ENCODE measurements around the gene TLX1.

TLX1 gene

GRCh38 chr10:101130984-101131961 lies at the start of gene TLX1:
TLX1 (plus strand) TSS chr10:101131300; CDS start chr10:101131542, 242 bp downstream.
- DNase-seq (ENCODE audit: low spot score) (no peak), FAIRE-seq (no peak)

DNA sequence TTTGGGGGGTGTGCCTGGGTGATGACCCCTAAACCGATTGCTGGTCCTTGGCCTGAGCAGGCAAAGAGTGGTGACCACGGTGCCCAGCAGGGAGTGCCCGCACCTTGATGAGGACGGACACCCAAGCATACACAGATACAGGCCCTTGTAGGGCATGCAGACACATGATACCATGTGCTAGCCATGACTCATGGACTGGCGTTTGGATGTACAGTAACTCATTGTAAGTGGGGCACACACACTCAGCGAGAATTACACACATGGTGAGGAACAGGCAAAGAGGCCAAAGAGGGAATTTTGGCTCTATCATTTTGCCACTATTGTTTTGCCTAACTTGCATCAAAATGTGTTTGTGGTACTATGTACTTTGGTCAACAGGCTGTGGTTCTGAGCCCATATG lies 45.3 kb upstream of the TLX1 start:
- no peak for FAIRE-seq
- DNase-seq (ENCODE audit: low spot score), result no peak

GRCh38 chr10:101087376-101087775 lies 43.7 kb upstream of the TLX1 start:
- FAIRE-seq, result no peak

DNA sequence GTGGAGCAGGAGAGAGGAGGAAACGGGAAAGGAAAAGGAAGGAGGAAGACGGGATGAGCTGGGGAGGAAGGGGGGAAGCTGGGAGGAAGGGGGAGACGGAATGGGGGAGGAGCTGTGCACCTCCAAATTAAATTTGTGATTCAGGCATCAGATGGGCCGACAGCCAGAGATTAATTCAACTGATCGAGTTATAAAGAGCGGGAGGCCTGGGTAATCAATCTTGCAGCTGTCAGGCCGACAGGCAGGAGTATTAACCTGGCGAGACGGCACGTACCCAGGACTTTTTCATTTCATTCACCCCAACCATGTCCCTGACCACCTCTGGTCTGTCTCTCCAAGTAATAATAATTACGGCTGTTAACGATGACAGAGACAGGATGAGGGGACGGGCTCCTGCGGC lies 43.1 kb upstream of the TLX1 start:
- no peak for FAIRE-seq
- no peak for DNase-seq (ENCODE audit: low spot score)

More at GRCh38 chr10:101087376-101087775, 43.7 kb upstream of the TLX1 start:
- no peak for DNase-seq (ENCODE audit: low spot score)

GRCh38 chr10:101089520-101090299 lies 41.4 kb upstream of the TLX1 start:
- DNase-seq (ENCODE audit: low spot score) (no peak), FAIRE-seq (no peak)

DNA sequence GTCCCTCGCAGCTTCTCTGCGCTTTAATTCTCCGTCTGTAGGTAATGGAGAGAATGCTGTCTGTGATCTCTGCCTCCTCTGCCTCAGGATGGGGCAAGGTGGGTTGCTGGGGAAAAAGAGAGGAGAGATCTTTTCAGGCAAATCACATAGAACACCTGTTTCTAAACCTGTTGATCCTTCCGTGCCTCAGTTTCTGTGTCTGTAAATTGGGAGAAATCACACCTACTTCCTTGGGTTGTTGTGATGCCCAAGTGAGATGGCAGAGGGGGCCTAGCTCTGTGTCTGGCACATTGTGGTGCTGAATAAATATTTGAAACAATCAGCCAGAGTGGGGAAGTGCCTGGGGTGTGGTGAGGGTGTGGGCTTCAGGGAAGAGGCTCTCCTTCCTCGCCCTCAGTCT lies 40.5 kb upstream of the TLX1 start:
- DNase-seq (ENCODE audit: low spot score) (no peak), FAIRE-seq (no peak)

DNA sequence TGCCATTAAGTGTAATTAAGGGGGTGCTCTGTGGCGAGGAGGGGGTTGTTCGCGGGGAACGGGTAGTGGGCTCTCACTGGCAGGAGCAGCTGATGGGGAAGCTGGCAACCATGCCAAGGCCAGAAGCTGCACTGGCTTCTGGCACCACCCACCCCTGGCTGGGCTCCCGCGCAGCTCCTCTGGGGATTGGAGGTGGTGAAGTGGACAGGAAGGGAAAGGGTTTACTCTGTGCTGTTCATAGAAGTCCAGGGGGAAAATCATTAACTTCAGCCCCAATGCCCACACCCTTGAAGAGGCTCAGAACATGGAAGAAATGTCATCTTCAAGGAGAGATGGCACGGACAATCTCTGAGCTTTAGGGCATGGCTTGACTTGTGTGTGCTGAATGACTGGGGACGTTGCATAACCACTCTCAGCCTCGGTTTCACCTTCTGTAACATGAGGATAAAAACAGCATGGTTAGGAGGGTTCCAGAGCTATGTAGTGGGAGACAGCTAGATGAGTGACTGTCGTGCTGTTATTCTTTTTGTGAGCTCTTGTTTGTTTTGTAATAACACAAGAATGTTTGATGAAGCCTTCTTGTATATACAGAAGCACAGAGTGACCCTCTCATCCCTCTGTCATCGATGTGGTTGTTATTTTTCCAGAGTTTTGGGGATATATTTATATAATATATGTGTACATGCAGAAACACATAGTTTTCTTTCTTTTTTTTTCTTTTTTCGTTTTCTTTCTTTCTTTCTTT lies 39.4 kb upstream of the TLX1 start:
- no peak for FAIRE-seq
- no peak for DNase-seq (ENCODE audit: low spot score)

- no peak for DNase-seq (ENCODE audit: low spot score)
- FAIRE-seq, result no peak
These were observed 38.2 kb upstream of the TLX1 start for GRCh38 chr10:101092881-101093354.

- DNase-seq (ENCODE audit: low spot score) (no peak), FAIRE-seq (no peak)
These were observed 36.8 kb upstream of the TLX1 start for GRCh38 chr10:101094121-101094879.

DNA sequence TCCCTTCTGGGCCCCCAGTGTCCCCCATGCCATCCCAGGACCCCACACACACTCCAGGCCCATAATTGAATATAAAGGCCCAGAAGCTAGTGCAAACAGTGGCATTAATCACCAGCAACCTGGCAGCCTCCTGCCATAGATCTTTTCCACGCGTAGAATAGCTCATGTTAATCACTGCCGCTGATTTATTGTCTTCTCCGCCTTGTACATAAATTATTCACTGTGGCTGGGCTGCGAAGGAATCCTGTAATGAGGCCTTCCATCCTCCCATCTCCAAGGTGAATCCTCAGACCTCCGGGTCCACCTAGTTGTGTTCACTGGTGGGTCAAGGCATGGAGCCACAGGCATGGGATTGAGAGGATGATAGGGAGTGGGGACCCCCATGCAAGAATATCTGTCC lies 36.1 kb upstream of the TLX1 start:
- no peak for DNase-seq (ENCODE audit: low spot score)
- no peak for FAIRE-seq

GRCh38 chr10:101095550-101096213 lies 35.4 kb upstream of the TLX1 start:
- peak; percentile 7 for FAIRE-seq
- DNase-seq (ENCODE audit: low spot score), result peak; percentile 66

- no peak for FAIRE-seq
- DNase-seq (ENCODE audit: low spot score), result no peak
These were observed 34.7 kb upstream of the TLX1 start for GRCh38 chr10:101096378-101096777.

DNA sequence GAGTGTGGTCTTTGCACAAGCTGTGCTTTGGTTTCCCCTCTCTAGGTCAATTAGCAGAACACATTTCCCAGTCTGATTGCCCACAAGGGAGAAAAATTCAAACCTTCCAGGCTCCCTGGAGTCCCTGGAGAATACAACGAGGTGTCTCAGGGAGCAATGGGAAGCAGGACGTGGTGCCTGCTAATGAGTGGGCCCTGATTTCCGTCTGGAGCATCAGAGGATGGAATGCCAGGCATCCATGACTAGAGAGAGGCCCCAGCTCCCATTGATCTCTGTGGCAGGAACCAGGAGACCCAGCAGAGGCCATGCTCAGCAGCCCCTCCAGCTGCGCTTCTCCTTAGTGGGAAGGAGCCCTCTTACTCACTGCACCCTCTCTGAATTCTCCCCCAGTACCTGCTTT lies 33.2 kb upstream of the TLX1 start:
- DNase-seq (ENCODE audit: low spot score), result no peak
- FAIRE-seq, result no peak

- no peak for FAIRE-seq
- DNase-seq (ENCODE audit: low spot score), result no peak
These were observed 31.2 kb upstream of the TLX1 start for GRCh38 chr10:101099901-101100300.

GRCh38 chr10:101101372-101101881 lies 29.7 kb upstream of the TLX1 start:
- DNase-seq (ENCODE audit: low spot score) (no peak), FAIRE-seq (no peak)

DNA sequence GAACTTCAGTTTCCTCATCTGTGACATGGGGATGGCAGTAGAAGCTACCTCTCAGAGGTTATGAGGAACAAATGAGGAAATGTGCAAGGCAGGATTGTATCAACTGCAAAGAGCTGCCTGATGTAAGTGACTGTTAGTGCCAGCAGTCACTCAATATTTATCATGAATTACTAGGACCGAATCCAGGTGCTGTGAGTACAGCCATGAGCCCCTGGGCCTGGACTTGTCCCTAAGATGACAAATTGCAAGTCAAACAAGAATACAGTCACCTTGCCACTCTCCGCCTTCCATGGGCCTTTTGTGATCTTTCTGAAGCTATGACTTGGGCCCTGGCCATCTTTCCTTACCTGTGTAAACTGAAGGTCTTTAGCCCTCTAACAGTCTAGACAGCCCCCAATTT lies 27.7 kb upstream of the TLX1 start:
- no peak for DNase-seq (ENCODE audit: low spot score)
- no peak for FAIRE-seq

- DNase-seq (ENCODE audit: low spot score) (no peak), FAIRE-seq (no peak)
These were observed 24.7 kb upstream of the TLX1 start for GRCh38 chr10:101106351-101106750.

DNA sequence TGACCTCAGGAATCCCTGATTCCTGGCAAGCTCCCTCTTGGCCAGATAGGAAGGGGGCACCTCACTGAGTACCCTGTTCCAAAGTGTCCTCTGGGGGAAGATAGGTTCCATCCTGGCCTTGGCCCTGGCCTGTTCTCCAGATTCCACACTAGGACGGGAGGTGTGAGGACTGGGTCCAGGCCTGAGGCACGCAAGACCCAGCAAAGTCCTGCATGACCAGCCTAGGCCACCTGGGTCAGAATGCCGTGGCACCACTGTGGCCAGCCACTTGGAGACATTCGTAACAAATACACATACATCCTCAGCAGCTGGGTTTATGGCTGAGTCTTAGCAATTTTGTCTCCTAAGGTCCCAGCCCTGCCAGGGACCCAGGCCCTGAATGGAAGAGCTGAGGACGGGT lies 23.3 kb upstream of the TLX1 start:
- DNase-seq (ENCODE audit: low spot score) (no peak), FAIRE-seq (no peak)

DNA sequence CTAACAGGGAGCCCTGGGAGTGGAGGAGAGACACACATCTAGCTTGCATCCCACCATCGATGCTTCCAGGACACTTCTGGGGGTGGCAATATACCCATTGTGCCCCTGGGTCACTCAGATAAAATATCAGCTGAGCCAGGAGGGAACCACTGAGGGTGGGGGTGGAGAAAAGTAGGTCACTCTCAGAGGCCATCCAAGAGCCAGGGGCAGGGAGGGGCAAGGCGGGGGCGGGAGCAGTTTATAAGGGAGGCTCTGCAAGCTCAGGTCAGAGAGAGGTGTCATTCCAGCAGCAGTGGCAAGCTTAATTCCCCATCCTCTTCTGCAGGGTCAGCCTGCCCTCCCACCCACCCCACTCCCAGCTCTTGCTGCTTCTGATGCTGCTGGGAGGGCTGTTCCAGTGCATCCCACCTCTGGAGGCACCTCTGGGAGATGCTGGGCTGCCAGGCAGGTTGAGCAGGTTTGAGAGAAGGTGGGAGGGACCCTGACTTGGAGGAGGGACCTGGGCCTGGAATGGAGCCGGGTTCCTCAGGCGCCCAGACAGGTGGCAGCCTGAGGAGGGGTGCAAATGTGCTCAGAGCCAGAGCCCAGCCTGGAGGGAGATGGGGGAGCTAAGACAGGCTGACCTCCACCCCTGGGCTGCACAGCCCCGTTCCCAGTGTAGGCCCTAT lies 20.1 kb upstream of the TLX1 start:
- DNase-seq (ENCODE audit: low spot score) (no peak), FAIRE-seq (no peak)

All from RCC 7860 (cell line).